Pancreas (tissue), 10 donors: ENCODE measurements around the gene SLC25A40. TPM values are rescaled to one million over a fixed set of nuclear protein-coding genes. Genes with fewer than 3 reads are reported as not detected.
"Not testable (repeated sequence)": the region's sequence is repeated elsewhere in the genome, so short reads cannot be mapped to it uniquely, and the experiment has no call there.

Experiments used
- ATAC-seq, 4 donors: fragments of 200-7000 bp; cut with Tn5 transposase; one replicate each; pipeline versions ENCODE4 v1.8.0 to v1.9.1; 2020; ENCODE audit warnings: mild to moderate bottlenecking in 4 of 4, moderate library complexity in 4 of 4
- DNase-seq, 6 donors: peaks; one replicate each; pipeline ENCODE4 v3.0.0-alpha.2; 2020
- FAIRE-seq: peaks from 2 replicates; lab custom pipeline; 2012; peaks lifted over from hg19 to GRCh38; lab: Jason Lieb, UNC
- H3K27ac ChIP-seq, 4 donors: fragments of 200-600 bp; sonication (generic); 1 replicate in 3 of 4; 2 replicates in 1 of 4; pipeline versions ENCODE4 v1.5.0 to v1.8.0; 2020
- H3K27me3 ChIP-seq, 4 donors: fragments of 200-600 bp; one replicate each; pipeline ENCODE4 v1.8.0; 2021
- H3K36me3 ChIP-seq, 3 donors: fragments of 200-600 bp; sonication (generic) in 1 of 3; one replicate each; pipeline versions ENCODE4 v1.5.0 to v1.8.0; 2020 to 2021
- H3K4me1 ChIP-seq, 3 donors: fragments of 200-600 bp; one replicate each; pipeline ENCODE4 v1.8.0; 2021
- H3K4me3 ChIP-seq, 4 donors: fragments of 200-600 bp; sonication (generic) in 2 of 4; one replicate each; pipeline versions ENCODE4 v1.5.0 to v1.8.0; 2020 to 2021
- H3K9me3 ChIP-seq, 4 donors: fragments of 200-600 bp; one replicate each; pipeline ENCODE4 v1.8.0; 2021
- WGBS, 2 donors: extraction: QIAGEN DNeasy Blood & Tissue Kit; methylation state at CpG; one replicate each; pipeline ENCODE4 v1.1.7; 2013; 5-methylcytosine and 5-hydroxymethylcytosine counted together
- intact Hi-C, 3 donors: fragments of 100-400 bp; cut with DNase I; formaldehyde crosslinking; loops; one replicate each; pipeline versions ENCODE4 v1.11.1 to v1.14.2; 2022
- polyA plus RNA-seq, 2 donors: library from polyadenylated mRNA; stranded (reverse); fragments of 200-250 nt; gene quantifications; one replicate each; pipeline ENCODE4 v1.2.3, GENCODE V29; 2013
- total RNA-seq, 6 donors: library from RNA; stranded (reverse); fragmentation: NEBNext Ultra II Directional in 4 of 6; extraction: Animal tissue kit (Norgen Biotek cat#: 25700) in 4 of 6; gene quantifications; one replicate each; pipeline versions ENCODE4 v1.2.1 to v1.2.4, GENCODE V29; 2021 to 2023
- TF ChIP-seq, protein P1 (sequence below), 4 donors: fragments of 200-600 bp; sonication (generic) in 3 of 4; IDR thresholded peaks; one replicate each; pipeline versions ENCODE4 v1.5.0 to v1.8.0; 2021; ENCODE audit warnings: antibody characterized with exemption in 4 of 4
- donor health status: healthy with polysubstance abuse.
- donor health status: DM: no; HTN: no; CAD: no; lungs with moderate emphysema.
- donor health status: DM: no; HTN: no; CAD: no.
- donor health status: control.
- donor health status: control.
- donor health status: Bipolar disorder and iron deficiency.
- donor health status: DM: yes; HTN: yes; CAD: no.
- donor health status: DM: no; HTN: no; CAD: no.
- donor health status: DM: no; HTN: no; CAD: no.
- donor health status: DM: yes; HTN: yes; CAD: no.

The SLC25A40 gene, protein sequence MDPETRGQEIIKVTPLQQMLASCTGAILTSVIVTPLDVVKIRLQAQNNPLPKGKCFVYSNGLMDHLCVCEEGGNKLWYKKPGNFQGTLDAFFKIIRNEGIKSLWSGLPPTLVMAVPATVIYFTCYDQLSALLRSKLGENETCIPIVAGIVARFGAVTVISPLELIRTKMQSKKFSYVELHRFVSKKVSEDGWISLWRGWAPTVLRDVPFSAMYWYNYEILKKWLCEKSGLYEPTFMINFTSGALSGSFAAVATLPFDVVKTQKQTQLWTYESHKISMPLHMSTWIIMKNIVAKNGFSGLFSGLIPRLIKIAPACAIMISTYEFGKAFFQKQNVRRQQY
- total RNA-seq, result 10 to 100 TPM in 1 of 6 donors, 1 to 10 TPM in 5; 5.3 to 13.1 (median 8.8) TPM
- polyA plus RNA-seq, result 1 to 10 TPM; 2.7 to 6.4 TPM

DNA sequence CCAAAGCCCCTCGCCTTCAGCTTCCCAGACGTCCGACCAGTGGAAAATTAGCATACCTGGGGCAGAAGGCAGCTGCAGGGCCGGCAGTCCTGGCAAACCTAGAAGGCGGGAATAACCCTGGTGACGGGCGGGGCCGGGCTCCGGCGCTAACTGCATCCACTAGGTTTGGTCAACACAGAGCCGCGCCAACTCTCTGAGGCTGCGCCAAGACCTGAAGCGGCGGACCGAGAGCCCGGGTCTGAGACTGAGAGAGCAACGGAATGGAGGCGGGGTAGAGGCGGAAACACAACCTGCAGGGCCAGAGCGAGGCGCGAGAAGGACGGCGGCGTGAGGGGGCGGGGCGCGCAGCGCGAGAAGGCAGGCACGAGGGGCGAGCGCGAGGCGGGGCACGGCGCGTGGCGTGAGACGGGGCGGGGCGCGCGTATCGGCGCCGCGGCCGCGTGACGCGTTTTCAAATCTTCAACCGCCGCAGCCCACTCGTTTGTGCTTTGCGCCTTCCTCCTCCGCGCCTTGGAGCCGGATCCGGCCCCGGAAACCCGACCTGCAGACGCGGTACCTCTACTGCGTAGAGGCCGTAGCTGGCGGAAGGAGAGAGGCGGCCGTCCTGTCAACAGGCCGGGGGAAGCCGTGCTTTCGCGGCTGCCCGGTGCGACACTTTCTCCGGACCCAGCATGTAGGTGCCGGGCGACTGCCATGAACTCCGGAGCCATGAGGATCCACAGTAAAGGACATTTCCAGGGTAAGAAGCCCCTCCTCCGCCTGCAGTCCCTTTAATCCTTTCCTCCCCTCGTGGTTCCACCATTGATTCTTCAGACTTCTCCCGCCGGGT, at the start of gene SLC25A40, which contains the start of gene DBF4:
TSS of gene SLC25A40 (minus strand) at position 321 of the 829 bp plus-strand sequence. CDS start 17,633 bp downstream, outside the sequence.
TSS of gene DBF4 (plus strand) at position 454 of the 829 bp plus-strand sequence. CDS start at position 694, 240 bp downstream.
- Histone ChIP-seq H3K4me1 (peaks cover 0 to 25% (median 5%) of the 10 kb centered on the region in 3 donors), H3K27ac (peak within 1 kb of the TSS; percentile 85 to 98 (median 94)), H3K4me3 (peak within 1 kb of the TSS; percentile 66 to 84 (median 76)), H3K36me3 (no peaks in the 10 kb centered on the region), H3K27me3 (no peaks in the 10 kb centered on the region), H3K9me3 (no peaks in the 10 kb centered on the region)
- 3% methylated on average over 67 to 84 of the region's 84 CpGs for WGBS, 2 donors
- ATAC-seq (peak; percentile 93 to 97 (median 97)), DNase-seq (peak; percentile 95 to 97 (median 96)), FAIRE-seq (no peak)
- TF ChIP-seq, protein P1, sequence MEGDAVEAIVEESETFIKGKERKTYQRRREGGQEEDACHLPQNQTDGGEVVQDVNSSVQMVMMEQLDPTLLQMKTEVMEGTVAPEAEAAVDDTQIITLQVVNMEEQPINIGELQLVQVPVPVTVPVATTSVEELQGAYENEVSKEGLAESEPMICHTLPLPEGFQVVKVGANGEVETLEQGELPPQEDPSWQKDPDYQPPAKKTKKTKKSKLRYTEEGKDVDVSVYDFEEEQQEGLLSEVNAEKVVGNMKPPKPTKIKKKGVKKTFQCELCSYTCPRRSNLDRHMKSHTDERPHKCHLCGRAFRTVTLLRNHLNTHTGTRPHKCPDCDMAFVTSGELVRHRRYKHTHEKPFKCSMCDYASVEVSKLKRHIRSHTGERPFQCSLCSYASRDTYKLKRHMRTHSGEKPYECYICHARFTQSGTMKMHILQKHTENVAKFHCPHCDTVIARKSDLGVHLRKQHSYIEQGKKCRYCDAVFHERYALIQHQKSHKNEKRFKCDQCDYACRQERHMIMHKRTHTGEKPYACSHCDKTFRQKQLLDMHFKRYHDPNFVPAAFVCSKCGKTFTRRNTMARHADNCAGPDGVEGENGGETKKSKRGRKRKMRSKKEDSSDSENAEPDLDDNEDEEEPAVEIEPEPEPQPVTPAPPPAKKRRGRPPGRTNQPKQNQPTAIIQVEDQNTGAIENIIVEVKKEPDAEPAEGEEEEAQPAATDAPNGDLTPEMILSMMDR (IDR thresholded peaks at IDR 0.05), result no peak
- intact Hi-C loops, result no loop called here

DNA sequence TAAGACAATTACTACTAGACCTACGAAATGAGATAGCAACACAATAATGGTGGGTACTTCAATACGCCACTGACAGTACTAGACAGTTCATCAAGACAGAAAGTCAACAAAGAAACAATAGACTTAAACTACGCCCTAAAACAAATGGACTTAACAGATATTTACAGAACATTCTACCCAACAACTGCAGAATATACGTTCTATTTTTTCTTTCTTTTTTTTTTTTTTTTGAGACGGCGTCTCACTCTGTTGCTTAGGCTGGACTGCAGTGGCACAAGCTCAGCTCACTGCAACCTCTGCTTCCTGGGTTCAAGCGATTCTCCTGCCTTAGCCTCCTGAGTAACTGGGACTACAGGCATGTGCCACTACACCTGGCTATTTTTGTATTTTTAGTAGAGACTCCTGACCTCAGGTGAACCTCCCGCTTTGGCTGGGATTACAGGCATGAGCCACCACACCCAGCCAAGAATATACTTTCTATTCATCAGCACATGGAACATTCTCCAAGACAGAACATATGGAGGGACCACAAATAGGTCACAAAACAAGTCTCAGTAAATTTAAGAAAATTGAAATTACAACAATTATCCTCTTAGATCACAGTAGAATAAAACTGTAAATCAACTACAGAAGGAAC, 46.7 kb upstream of the SLC25A40 start:
- ATAC-seq, H3K4me3 ChIP-seq, DNase-seq, FAIRE-seq, H3K36me3 ChIP-seq, H3K27me3 ChIP-seq, intact Hi-C loops, H3K9me3 ChIP-seq, H3K27ac ChIP-seq, H3K4me1 ChIP-seq: not testable (repeated sequence)
- 88 to 95% methylated on average over 8 of the region's 8 CpGs for WGBS, 2 donors

DNA sequence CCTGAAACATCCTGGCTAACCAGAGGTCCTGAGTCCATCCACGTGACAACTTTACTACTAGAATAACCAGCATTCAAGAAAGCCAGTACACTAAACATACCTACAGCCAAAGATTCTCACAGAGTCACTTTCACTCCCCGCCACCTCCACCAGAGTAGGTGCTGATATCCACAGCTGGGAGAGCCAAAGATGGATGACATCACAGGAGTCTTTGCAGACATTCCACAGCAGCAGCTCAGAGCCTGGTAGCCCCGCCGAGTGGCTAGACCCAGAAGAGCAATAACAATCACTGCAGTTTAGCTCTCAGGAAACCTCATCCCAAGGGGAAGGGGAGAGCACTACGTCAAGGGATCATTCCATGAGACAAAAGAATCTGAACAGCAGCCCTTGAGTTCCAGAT, 44.4 kb upstream of the SLC25A40 start:
- Histone ChIP-seq H3K27ac (no peak overlapping the region), H3K4me3 (no peak overlapping the region), H3K27me3 (no peaks in the 10 kb centered on the region), H3K36me3 (no peaks in the 10 kb centered on the region), H3K4me1 (no peaks in the 10 kb centered on the region), H3K9me3 (no peaks in the 10 kb centered on the region)
- intact Hi-C loops, result no loop called here
- no peak for FAIRE-seq
- ATAC-seq, result no peak
- no peak for DNase-seq
- WGBS, 2 donors, result 67 to 80% methylated on average over 5 of the region's 5 CpGs
- TF ChIP-seq, protein P1 (IDR thresholded peaks at IDR 0.05), result no peak

DNA sequence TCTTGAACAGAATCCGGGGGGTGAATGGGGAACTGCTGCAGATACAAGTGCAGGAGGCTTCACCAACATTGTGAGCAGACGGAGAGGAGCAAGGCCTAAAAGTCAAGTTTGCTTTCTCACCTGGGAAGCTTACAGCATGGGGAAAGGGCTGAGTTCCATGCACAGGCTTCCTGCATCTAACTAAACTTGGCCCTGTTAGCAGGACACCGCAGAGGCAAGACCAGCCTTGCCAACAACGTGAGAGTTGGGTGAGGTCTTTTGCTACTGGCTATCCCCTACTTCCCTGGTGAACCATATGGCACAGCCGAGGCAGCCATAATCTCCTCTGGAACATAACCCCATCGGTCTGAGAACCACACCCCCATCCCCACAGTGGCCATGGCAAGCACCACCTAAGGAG, 43.7 kb upstream of the SLC25A40 start:
- Histone ChIP-seq H3K4me3 (no peak overlapping the region), H3K4me1 (no peaks in the 10 kb centered on the region), H3K27me3 (no peaks in the 10 kb centered on the region), H3K9me3 (no peaks in the 10 kb centered on the region), H3K36me3 (no peaks in the 10 kb centered on the region), H3K27ac (no peak overlapping the region)
- FAIRE-seq (no peak), DNase-seq (no peak), ATAC-seq (no peak)
- 82 to 87% methylated on average over 6 of the region's 6 CpGs for WGBS, 2 donors
- intact Hi-C loops, result no loop called here
- TF ChIP-seq, protein P1 (IDR thresholded peaks at IDR 0.05), result no peak

DNA sequence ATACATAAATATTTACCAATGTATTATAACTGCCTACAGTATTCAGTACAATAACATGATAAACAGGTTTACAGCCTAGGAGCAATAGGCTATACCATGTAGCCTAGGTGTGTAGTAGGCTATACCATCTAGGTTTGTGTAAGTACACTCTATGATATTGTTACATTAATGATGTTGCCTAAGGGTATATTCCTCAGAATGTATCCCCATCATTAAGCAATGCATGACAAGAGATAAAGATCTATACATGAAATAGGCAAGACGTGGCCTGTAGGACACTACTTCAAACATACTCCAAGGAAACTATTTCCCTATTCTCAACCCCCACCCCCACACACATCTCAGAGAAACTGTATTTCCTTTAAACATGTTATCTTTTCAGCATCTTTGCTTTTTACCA, 42.6 kb upstream of the SLC25A40 start:
- DNase-seq (no peak), ATAC-seq (no peak), FAIRE-seq (no peak)
- Histone ChIP-seq H3K4me1 (no peaks in the 10 kb centered on the region), H3K4me3 (no peak overlapping the region), H3K27me3 (no peaks in the 10 kb centered on the region), H3K9me3 (no peaks in the 10 kb centered on the region), H3K36me3 (no peaks in the 10 kb centered on the region), H3K27ac (no peak overlapping the region)
- 60 to 91% methylated on average over 1 of the region's 1 CpG for WGBS, 2 donors
- intact Hi-C loops, result no loop called here
- TF ChIP-seq, protein P1 (IDR thresholded peaks at IDR 0.05), result no peak
